Erythroblast (primary cell): ENCODE results near the gene TCERG1L.

ENCODE experiments used
- GATA1 ChIP-seq: IDR thresholded peaks from 2 replicates; pipeline ENCODE4 v1.6.1; 2011; ENCODE audit warnings: low read depth, mild to moderate bottlenecking, control low read depth, low read length, moderate library complexity
- POLR2A ChIP-seq: IDR thresholded peaks from 2 replicates; pipeline ENCODE4 v1.6.1; 2011; ENCODE audit warnings: mild to moderate bottlenecking, low read length

- TF ChIP-seq POLR2A (no peak), GATA1 (no peak)
These were observed 196.7 kb downstream of the TCERG1L start for GRCh38 chr10:131114846-131115245.
